D721Med (cell line): ENCODE measurements around the gene SMC2.

Source experiments
- DNase-seq: peaks from one replicate; pipeline ENCODE4 v3.0.0; 2011; ENCODE audit warnings: low spot score; ENCODE audit not compliant: insufficient read length
- FAIRE-seq: peaks from 2 replicates; lab custom pipeline; 2011; peaks lifted over from hg19 to GRCh38; lab: Jason Lieb, UNC
- CTCF ChIP-seq: IDR thresholded peaks from 2 replicates; pipeline ENCODE4 v1.5.1; 2012; ENCODE audit warnings: mild to moderate bottlenecking, control low read depth; ENCODE audit not compliant: insufficient read depth; ENCODE audit errors: missing control alignments

SMC2 gene

GRCh38 chr9:104093647-104094533, at the start of gene SMC2:
SMC2 (plus strand) TSS chr9:104094309; CDS start chr9:104095385, 1,076 bp downstream.
- TF ChIP-seq CTCF = no peak
- no peak for FAIRE-seq
- DNase-seq = peak; percentile 58

GRCh38 chr9:104068546-104068945, 25.6 kb upstream of the SMC2 start:
- FAIRE-seq (no peak), DNase-seq (no peak)
- TF ChIP-seq CTCF = no peak

GRCh38 chr9:104069288-104069687, 24.8 kb upstream of the SMC2 start:
- DNase-seq = no peak
- no peak for TF ChIP-seq CTCF
- no peak for FAIRE-seq

GRCh38 chr9:104071589-104071988, 22.5 kb upstream of the SMC2 start:
- DNase-seq = no peak
- TF ChIP-seq CTCF = no peak
- no peak for FAIRE-seq

- TF ChIP-seq CTCF = no peak
- DNase-seq (no peak), FAIRE-seq (no peak)
Observed at GRCh38 chr9:104073098-104073769, 20.9 kb upstream of the SMC2 start.

GRCh38 chr9:104073770-104074133, 20.4 kb upstream of the SMC2 start:
- DNase-seq (no peak), FAIRE-seq (no peak)
- TF ChIP-seq CTCF = no peak
